AG04449 (cell line): ENCODE data around the gene SLC25A28.

Source experiments
- CTCF ChIA-PET: fragments of 350-600 bp; formaldehyde crosslinking; extraction: SDS; loops from one replicate; lab custom pipeline; 2021; ENCODE audit warnings: antibody characterized with exemption; lab: Yijun Ruan, JAX
- POLR2A ChIA-PET: fragments of 400-600, 350-600 bp; formaldehyde crosslinking; extraction: SDS; loops from one replicate; lab custom pipeline; 2020; ENCODE audit warnings: antibody characterized with exemption, inconsistent platforms; lab: Yijun Ruan, JAX
- DNase-seq: peaks from one replicate; pipeline ENCODE4 v3.0.0-alpha.2; 2010; ENCODE audit warnings: low read depth, low spot score
- H3K4me3 ChIP-seq: 2 replicates; pipeline ENCODE4 v1.5.1; 2011; ENCODE audit warnings: low read depth, mild to moderate bottlenecking, control low read depth, low read length
- TF ChIP-seq, protein P1 (sequence below): IDR thresholded peaks from one replicate; pipeline ENCODE4 v1.5.1; 2011; ENCODE audit warnings: mild to moderate bottlenecking, moderate library complexity, low read length, control low read depth, inconsistent platforms; ENCODE audit not compliant: insufficient read depth; ENCODE audit errors: missing control alignments

SLC25A28 gene

DNA sequence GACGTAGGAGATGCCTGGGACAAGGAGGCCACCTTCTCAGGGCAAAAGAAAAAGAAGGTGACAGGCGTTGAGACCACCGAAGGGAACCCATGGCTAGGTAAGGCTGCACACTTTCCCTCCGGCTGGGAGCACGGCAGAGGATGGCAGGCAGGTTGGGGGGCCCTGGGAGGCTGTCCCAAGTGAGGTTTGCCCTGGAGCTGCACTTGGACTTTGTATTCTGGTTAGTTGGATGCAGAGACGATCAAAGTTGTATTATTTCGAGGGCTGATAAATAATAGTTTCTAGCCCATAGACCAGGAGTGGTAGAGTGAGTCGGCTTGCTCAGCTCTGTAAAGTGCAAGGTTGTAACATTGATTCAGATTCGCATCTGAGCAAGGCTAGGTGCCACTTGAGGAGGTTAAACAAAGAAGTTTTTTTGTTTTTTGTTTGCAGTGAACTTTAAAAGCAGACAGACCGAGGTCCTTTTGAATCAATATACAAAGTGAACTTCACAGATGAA, 39.7 kb upstream of the SLC25A28 start:
- TF ChIP-seq, protein P1, sequence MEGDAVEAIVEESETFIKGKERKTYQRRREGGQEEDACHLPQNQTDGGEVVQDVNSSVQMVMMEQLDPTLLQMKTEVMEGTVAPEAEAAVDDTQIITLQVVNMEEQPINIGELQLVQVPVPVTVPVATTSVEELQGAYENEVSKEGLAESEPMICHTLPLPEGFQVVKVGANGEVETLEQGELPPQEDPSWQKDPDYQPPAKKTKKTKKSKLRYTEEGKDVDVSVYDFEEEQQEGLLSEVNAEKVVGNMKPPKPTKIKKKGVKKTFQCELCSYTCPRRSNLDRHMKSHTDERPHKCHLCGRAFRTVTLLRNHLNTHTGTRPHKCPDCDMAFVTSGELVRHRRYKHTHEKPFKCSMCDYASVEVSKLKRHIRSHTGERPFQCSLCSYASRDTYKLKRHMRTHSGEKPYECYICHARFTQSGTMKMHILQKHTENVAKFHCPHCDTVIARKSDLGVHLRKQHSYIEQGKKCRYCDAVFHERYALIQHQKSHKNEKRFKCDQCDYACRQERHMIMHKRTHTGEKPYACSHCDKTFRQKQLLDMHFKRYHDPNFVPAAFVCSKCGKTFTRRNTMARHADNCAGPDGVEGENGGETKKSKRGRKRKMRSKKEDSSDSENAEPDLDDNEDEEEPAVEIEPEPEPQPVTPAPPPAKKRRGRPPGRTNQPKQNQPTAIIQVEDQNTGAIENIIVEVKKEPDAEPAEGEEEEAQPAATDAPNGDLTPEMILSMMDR: no peak
- ChIA-PET CTCF (interaction anchor here (0.8 to 4.5 kb wide), 7 partner anchors 8 to 72 kb away, joined by 3 to 20 read pairs (median 4); partner anchors contain the start of genes COX15 and CUTC), POLR2A (no interaction called here)
- DNase-seq: no peak
- H3K4me3 ChIP-seq: peak overlapping the region; percentile 91

DNA sequence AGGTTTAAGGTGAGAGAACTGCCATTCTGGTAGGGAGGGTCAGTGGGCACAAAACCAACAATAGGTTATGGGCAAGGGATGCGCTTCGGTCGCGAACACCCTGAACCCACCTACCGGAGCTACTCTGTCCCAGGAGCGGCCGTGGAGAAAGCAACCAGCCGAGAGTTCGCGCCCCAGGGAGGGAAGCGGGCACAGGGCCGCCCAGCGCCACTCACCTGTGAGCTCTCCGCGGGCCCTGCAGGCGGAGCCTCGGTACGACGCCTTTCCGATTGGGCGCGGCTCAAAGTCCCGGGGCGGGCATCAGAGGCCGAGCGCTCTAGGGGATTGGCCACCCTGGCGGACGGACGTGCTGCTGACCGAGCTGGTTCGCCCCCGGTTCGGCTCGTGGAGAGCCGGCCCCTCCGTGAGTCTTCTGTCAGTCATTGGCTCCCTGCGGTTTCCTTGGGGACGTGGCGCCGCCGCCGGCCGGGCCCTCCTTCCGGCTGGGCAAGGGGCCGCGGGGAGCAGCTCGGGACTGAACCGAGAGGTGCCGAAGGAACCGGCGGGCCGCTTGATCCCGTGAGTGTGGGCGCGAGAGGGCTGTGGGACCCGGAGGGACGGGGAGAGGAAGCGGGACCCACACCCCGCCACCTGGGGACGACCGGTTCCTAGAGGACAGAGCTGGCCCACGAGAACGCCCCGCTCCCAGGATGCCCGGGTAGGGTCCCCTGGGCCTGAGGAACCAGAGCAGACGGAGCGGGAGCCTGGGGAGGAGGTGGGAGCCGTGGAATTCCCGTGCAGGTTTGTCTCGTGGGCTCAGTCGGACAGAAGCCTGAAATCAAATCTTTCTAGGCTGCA, 39.0 kb upstream of the SLC25A28 start, which contains the start of gene ENTPD7:
TSS of gene ENTPD7 (plus strand) at position 479 of the 837 bp plus-strand sequence. CDS start 448 bp downstream, outside the sequence.
- DNase-seq: peak; percentile 74
- peak within 1 kb of the TSS; percentile 91 for H3K4me3 ChIP-seq
- TF ChIP-seq, protein P1: peak; percentile 38
- POLR2A ChIA-PET: interaction anchor here (0.7 to 1.1 kb wide), 4 partner anchors 37 to 219 kb away, joined by 3 to 9 read pairs (median 4); no protein-coding TSS in a partner anchor
- CTCF ChIA-PET: interaction anchor here (1.1 to 4.5 kb wide), 7 partner anchors 9 to 73 kb away, joined by 3 to 20 read pairs (median 5); partner anchors contain the start of genes COX15 and CUTC

DNA sequence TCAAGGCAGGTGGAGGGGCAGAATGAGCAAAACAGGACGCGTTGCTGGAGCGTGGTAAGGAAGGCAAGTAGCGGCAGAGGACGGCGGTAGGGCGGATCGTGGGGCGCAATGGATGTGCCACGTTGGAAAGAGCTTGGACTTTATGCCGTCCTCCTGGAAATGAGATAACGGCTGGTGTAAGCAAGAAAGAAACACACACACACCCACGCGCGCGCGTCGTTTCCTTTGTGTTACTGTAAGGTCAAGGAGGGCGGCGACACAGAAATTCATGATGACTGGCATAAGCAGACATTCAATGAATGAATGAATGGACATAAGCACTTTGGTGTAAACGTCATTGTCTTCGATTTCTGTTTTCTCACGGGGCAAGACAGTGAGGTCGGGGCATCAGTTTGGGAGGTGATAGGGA, 38.4 kb upstream of the SLC25A28 start:
- no peak for DNase-seq
- CTCF ChIA-PET: interaction anchor here (1.1 to 4.5 kb wide), 8 partner anchors 10 to 223 kb away, joined by 3 to 20 read pairs (median 5); partner anchors contain the start of genes COX15 and CUTC
- peak overlapping the region; percentile 91 for H3K4me3 ChIP-seq
- TF ChIP-seq, protein P1: no peak
- POLR2A ChIA-PET: interaction anchor here (0.7 to 1.1 kb wide), 5 partner anchors 37 to 256 kb away, joined by 3 to 9 read pairs (median 3); no protein-coding TSS in a partner anchor

DNA sequence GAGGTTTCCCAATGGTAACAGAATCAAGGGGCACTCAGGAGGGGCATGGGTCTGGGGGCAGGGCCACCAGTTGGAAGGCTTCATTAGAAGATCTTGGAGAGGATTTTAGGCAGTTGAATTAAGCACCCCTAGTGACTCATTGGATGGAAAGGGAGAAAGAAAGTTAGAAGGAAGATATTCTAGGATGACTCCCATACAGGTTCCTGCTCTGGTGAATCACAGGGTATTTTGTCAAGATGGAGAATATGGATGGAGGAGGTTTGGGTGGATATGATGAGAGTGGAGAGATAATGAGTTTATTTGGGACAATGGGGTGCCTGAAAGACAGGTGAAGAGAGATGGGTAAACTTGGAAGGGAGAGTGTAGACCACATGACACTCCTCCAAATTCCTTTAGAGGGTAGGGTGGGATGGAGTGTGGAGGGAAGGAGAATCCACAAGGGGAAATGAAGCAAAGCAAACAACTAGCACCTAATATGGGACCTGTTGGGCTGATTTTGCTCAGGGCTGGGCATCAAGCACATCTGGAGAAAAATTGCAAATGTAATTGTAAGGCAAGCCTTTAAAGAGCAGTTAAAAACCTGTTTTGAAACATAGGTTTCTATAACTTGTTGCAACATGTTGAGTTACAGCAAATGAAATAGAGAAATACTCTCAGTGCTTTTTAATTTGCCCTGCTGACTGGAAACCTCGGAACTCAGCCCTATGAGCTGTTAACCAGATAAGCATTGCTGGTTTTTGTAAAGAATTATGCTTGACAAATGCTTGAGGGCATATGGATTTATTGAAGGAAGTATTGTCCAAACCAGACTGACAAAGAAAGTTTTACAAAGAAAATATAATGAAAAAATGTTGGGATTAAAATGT, 36.2 kb upstream of the SLC25A28 start:
- DNase-seq: no peak
- ChIA-PET CTCF (no interaction called here), POLR2A (no interaction called here)
- TF ChIP-seq, protein P1: no peak
- H3K4me3 ChIP-seq: no peak overlapping the region

DNA sequence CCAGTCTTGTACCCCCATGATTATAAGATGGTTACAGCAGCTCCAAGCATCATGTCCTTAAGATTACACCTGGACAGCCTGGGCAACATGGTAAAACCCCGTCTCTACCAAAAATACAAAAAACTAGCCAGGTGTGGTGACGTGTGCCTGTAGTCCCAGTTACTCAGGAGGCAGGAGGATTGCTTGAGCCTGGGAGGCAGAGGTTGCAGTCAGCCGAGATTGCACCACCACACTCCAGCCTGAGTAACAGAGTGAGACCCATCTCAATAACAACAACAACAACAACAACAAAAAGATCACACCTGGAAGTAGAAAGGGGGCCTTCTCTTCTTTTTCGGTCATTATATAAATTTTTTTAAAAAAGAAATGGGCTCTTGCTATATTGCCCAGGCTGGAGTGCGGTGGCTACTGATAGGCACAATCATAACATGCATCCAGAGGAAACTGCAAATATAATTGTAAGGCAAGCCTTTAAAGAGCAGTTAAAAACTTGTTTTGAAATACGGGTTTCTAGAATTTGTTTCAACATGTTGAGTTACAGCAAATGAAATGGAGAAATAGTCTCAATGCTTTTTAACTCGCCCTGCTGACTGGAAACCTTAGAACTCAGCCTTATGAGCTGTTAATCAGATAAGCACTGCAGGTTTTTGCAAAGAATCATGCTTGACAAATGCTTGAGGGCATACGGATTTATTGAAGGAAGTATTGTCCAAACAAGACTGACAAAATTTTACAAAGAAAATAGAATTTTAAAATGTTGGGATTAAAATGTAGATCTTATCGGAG, 34.3 kb upstream of the SLC25A28 start:
- no peak for DNase-seq
- TF ChIP-seq, protein P1: no peak
- no peak overlapping the region for H3K4me3 ChIP-seq
- POLR2A ChIA-PET: no interaction called here
- CTCF ChIA-PET: interaction anchor here (1.3 to 1.4 kb wide), 2 partner anchors 23 to 33 kb away, joined by 3 to 4 read pairs; no protein-coding TSS in a partner anchor
